Activated CD8-positive, alpha-beta memory T cell treated with anti-CD3 and anti-CD28 coated beads, Interleukin-2, amount 10 ng/mL, durations not matched to agents 7 days and 5 days (primary cell): ENCODE results near the gene PTPN12. TPM values are rescaled to one million over a fixed set of nuclear protein-coding genes. Genes with fewer than 3 reads are reported as not detected.
"Not testable (repeated sequence)": the region's sequence is repeated elsewhere in the genome, so short reads cannot be mapped to it uniquely, and the experiment has no call there.

Source experiments
- ATAC-seq: fragments of 150-1000 bp; cut with Tn5 transposase; one replicate; pipeline ENCODE4 v1.10.0; 2021; ENCODE audit warnings: moderate library complexity
- CTCF ChIA-PET: fragments of 350-600 bp; sonication (Branson Sonifier 250); formaldehyde crosslinking; loops from one replicate; lab custom pipeline; 2021; ENCODE audit warnings: antibody characterized with exemption; lab: Charles Lee
- DNase-seq: peaks from one replicate; pipeline ENCODE4 v3.0.0-alpha.2; 2020
- H3K27ac Mint-ChIP-seq: one replicate; pipeline ENCODE4 v1.8.0; 2021; ENCODE audit warnings: mild to moderate bottlenecking, mixed read lengths
- H3K27me3 Mint-ChIP-seq: one replicate; pipeline ENCODE4 v1.8.0; 2021; ENCODE audit warnings: mixed read lengths
- H3K36me3 Mint-ChIP-seq: one replicate; pipeline ENCODE4 v1.8.0; 2021; ENCODE audit warnings: mild to moderate bottlenecking, mixed read lengths
- H3K4me1 Mint-ChIP-seq: one replicate; pipeline ENCODE4 v1.8.0; 2021; ENCODE audit warnings: mixed read lengths
- H3K4me3 Mint-ChIP-seq: one replicate; pipeline ENCODE4 v1.8.0; 2021; ENCODE audit warnings: mild to moderate bottlenecking, moderate library complexity, mixed read lengths
- H3K9me3 Mint-ChIP-seq: one replicate; pipeline ENCODE4 v1.8.0; 2022; ENCODE audit warnings: low read depth, mixed read lengths
- total RNA-seq, 2 experiments: library from RNA; stranded (reverse); gene quantifications; one replicate each; pipeline ENCODE4 v1.2.3, GENCODE V29; 2021

Gene PTPN12
- total RNA-seq, result 10 to 100 TPM; 20.6 to 20.8 TPM

DNA sequence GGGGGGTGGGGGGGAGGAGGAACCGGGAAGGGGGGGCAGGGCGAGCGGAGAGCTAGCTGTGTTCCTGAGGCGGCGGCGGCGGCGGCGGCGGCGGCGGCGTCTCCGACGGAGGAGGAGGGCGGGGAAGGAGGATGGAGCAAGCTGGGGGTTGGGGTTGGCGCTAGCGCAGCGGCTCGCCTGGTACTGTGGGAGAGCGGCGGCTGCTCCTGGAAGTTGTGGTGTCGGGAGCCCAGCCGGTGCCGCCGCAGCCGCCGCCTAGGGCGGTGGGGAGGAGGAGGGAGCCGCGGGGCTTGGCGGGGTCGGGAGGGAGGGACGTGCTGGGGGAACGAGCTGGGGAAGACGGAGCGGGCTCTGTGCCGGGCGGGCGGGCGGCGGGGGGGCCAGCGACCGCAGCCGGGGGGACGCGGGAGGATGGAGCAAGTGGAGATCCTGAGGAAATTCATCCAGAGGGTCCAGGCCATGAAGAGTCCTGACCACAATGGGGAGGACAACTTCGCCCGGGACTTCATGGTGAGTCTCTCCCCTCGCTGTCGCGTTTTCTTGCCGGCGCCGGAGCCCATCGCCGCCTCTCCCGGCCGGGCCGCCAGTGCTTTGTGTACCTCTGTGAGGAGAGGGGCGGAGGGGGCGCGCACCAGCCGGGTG is at the start of gene PTPN12:
Gene PTPN12 (plus strand): TSS at position 160 of the 642 bp plus-strand sequence. CDS start 252 bp downstream, at position 412.
- no peaks in the 10 kb centered on the region for H3K36me3 Mint-ChIP-seq
- CTCF ChIA-PET, result no interaction called here
- H3K9me3 Mint-ChIP-seq, result no peaks in the 10 kb centered on the region
- H3K27ac Mint-ChIP-seq, result peak within 1 kb of the TSS; percentile 84
- peaks cover 4% of the 10 kb centered on the region for H3K27me3 Mint-ChIP-seq
- DNase-seq, result peak; percentile 77
- H3K4me3 Mint-ChIP-seq, result peak within 1 kb of the TSS; percentile 97
- peaks cover 11% of the 10 kb centered on the region for H3K4me1 Mint-ChIP-seq
- ATAC-seq, result peak; percentile 51

DNA sequence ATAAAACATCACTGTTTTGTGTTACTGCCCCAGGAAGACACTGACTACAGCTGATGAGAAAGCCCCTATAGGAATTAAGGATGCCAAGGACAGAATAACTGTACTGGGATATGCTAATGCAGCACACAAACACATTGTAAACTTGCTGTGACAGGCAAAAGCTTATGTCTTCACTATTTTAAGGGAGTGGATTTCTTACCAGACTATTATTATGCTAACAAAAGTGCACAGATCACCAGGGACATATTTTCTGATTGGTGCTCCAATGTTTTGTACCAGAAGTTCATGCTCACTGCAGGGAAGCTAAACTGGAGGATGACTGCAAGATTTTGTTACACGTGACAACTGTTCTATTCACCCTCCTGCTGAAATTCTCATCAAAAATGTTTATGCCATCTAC is 48.1 kb upstream of the PTPN12 start:
- CTCF ChIA-PET, result no interaction called here
- ATAC-seq (no peak), DNase-seq (no peak)
- no peak overlapping the region for H3K27ac Mint-ChIP-seq
- H3K36me3 Mint-ChIP-seq, result no peaks in the 10 kb centered on the region
- H3K4me3 Mint-ChIP-seq, result no peak overlapping the region
- H3K4me1 Mint-ChIP-seq, result no peaks in the 10 kb centered on the region
- H3K27me3 Mint-ChIP-seq, result peaks cover 14% of the 10 kb centered on the region
- peaks cover 2% of the 10 kb centered on the region for H3K9me3 Mint-ChIP-seq

DNA sequence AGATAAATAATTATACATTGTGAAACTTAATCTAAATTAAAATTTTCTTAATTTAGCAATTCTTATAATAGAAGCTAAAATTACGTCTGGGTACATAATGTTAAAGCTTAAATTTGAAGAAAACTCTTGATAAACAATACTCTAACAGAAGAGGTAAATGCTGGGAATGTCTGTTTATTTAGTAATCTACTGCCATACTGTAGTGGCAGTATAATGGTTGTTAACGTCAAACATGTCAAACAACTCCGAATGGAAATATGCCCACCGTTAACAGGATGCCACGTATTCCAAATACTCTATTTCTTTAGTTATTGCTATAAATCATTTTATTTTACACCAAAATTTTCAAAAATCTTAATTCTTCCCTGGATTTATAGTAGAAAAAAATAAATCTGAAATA is 40.0 kb upstream of the PTPN12 start:
- CTCF ChIA-PET, result no interaction called here
- H3K4me1 Mint-ChIP-seq, result no peaks in the 10 kb centered on the region
- H3K36me3 Mint-ChIP-seq, result peaks cover 2% of the 10 kb centered on the region
- no peak overlapping the region for H3K27ac Mint-ChIP-seq
- H3K4me3 Mint-ChIP-seq, result no peak overlapping the region
- DNase-seq (no peak), ATAC-seq (no peak)
- peaks cover 7% of the 10 kb centered on the region for H3K9me3 Mint-ChIP-seq
- H3K27me3 Mint-ChIP-seq, result peaks cover 5% of the 10 kb centered on the region

DNA sequence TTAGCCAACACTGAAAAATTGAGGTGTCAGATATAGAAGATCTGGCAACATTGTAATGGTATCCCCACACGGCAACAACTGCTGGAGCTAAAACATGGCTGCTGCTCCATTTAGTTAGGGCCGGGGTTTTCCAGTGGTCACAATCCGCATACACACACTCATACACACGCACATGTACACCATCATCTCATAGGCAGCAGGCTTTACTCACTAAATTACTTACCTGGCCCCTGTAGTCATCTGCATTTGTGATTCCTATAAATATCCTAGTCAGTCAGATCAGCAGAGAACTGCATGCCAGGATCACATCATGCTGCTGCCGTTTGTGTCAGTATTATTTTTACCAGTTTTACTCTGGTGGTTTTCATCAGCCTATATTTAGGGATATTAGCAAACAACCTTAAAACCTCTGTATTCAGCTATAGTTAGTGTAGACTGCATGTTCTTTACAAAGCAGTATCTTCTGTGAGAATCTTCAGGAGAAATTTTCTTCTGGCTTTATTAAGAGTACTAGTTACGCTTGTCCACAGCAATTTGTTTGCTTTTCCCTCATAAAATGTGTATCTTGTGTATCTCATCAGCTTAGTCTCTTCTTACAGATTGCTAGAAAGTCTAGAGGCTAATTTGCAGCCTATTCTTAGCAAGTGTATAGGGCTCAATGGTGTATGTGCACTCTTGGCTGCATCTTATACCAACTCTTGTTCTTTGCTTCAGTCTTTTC is 38.3 kb upstream of the PTPN12 start:
- Mint-ChIP-seq H3K36me3 (peaks cover 2% of the 10 kb centered on the region), H3K4me3 (no peak overlapping the region), H3K9me3 (peaks cover 4% of the 10 kb centered on the region), H3K27me3 (peaks cover 5% of the 10 kb centered on the region), H3K4me1 (no peaks in the 10 kb centered on the region), H3K27ac (no peak overlapping the region)
- no peak for ATAC-seq
- DNase-seq, result no peak
- CTCF ChIA-PET, result interaction anchor here (0.5 kb wide), 1 partner anchor 13 kb away, joined by 3 read pairs; no protein-coding TSS in a partner anchor

DNA sequence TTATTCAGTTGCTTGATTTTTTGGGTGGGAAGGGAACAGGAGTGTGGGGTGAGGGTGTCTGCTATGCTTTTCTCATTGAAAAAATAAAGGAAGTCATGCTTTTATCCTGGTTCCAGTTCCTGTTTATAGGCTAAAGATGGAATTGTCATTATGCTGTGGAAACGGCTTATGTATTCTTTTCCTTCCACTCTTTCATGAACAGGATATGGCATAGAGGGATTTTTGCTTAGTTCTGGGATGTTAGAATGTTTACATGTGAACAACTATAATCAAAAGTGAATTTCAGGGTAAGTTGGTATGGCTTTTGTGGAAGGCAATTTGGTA is 35.9 kb upstream of the PTPN12 start:
- no peak for ATAC-seq
- H3K9me3 Mint-ChIP-seq, result no peaks in the 10 kb centered on the region
- H3K27me3 Mint-ChIP-seq, result peaks cover 7% of the 10 kb centered on the region
- CTCF ChIA-PET, result no interaction called here
- H3K27ac Mint-ChIP-seq, result no peak overlapping the region
- no peaks in the 10 kb centered on the region for H3K4me1 Mint-ChIP-seq
- no peak for DNase-seq
- no peaks in the 10 kb centered on the region for H3K36me3 Mint-ChIP-seq
- H3K4me3 Mint-ChIP-seq, result no peak overlapping the region

DNA sequence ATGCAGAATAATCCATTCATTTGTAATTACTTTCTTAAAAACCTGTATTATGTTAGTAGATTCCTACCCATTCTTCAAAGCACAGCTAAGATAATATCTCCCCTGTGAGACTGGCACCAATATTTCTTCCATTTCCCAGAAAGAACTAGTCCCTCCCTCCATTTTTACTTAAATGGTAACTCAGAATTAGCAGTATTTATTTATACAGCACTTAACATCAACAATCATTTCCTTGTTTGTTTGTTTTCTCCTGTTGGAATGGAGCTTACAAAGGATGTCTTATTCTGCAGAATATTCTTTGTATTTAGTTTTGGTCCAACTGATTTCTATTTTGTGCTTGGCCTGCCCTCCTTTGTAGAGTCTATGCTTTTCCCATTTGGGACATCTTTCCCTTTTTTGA is 32.1 kb upstream of the PTPN12 start:
- no peak overlapping the region for H3K27ac Mint-ChIP-seq
- CTCF ChIA-PET, result no interaction called here
- H3K36me3 Mint-ChIP-seq, result no peaks in the 10 kb centered on the region
- DNase-seq, result no peak
- peaks cover 10% of the 10 kb centered on the region for H3K27me3 Mint-ChIP-seq
- ATAC-seq, result no peak
- H3K4me3 Mint-ChIP-seq, result no peak overlapping the region
- H3K4me1 Mint-ChIP-seq, result no peaks in the 10 kb centered on the region
- no peaks in the 10 kb centered on the region for H3K9me3 Mint-ChIP-seq

DNA sequence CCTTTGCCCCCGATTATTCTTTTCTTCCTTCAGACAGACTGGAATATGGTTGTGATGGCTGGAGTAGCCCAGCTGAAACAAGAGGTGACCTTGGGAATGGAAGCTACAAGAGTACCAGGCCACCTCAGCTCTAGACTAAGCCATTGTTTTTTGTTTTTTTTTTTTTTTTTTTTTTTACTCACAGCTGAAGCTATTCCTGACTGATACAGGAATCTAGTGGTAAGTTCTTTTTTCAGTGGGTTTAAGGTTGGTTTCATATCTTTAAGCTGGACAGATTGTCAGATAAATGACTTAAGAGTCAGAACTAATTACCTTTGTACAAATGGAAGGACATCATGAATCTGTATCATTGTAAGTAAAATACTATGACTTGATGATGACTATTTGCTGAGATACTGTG is 30.2 kb upstream of the PTPN12 start:
- Mint-ChIP-seq H3K27me3 (peaks cover 10% of the 10 kb centered on the region), H3K36me3 (no peaks in the 10 kb centered on the region), H3K4me1 (no peaks in the 10 kb centered on the region), H3K4me3 (no peak overlapping the region), H3K9me3 (no peaks in the 10 kb centered on the region), H3K27ac (no peak overlapping the region)
- CTCF ChIA-PET, result no interaction called here
- DNase-seq (no peak), ATAC-seq (no peak)

DNA sequence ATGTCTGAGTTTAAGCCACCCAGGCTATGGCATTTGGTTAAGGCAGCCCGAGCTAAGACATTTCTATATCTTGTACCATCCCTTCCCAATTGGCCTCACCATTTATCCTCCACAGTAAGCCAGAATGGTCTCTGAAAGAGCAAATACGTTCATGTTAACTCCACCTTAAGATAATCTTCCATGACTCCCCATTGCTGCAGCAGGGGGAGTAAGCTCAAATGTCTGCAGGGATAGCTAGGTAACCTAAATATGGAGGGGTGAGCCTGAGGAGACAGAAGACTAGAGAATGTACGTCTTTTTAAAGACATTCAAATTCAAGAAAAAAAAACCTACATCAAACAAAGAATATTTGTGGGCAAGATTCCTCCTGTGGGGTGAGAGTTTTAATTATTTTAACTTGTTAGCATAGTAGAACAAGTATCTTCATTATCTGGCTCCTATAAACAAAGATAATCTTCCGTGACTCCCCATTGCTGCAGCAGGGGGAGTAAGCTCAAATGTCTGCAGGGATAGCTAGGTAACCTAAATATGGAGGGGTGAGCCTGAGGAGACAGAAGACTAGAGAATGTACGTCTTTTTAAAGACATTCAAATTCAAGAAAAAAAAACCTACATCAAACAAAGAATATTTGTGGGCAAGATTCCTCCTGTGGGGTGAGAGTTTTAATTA is 24.0 kb upstream of the PTPN12 start:
- H3K36me3 Mint-ChIP-seq, H3K4me1 Mint-ChIP-seq, H3K27ac Mint-ChIP-seq, H3K9me3 Mint-ChIP-seq, CTCF ChIA-PET, DNase-seq, H3K4me3 Mint-ChIP-seq, ATAC-seq, H3K27me3 Mint-ChIP-seq: not testable (repeated sequence)

DNA sequence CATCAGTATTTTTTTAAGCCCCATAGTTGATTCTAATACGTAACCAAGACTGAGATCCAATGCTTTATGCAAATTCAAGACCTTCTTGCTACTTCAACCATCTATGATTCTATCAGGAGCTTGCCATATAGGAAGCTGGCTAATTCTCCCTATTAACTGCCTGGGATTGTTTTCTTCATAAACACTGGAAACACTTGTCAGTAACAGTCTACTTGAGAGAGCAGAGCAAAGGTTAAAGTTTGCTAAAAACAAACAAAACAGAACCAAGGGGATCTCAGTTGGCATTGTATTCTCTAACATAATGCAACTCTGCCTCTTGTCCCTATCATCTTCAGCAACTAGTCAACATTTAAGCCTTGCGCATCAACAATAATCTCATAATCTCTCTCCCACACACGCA is 21.0 kb upstream of the PTPN12 start:
- Mint-ChIP-seq H3K4me1 (no peaks in the 10 kb centered on the region), H3K4me3 (no peak overlapping the region), H3K9me3 (no peaks in the 10 kb centered on the region), H3K27ac (no peak overlapping the region), H3K36me3 (no peaks in the 10 kb centered on the region), H3K27me3 (peaks cover 8% of the 10 kb centered on the region)
- no peak for DNase-seq
- CTCF ChIA-PET, result interaction anchor here (1.1 kb wide), 1 partner anchor 10 kb away, joined by 3 read pairs; no protein-coding TSS in a partner anchor
- ATAC-seq, result no peak

DNA sequence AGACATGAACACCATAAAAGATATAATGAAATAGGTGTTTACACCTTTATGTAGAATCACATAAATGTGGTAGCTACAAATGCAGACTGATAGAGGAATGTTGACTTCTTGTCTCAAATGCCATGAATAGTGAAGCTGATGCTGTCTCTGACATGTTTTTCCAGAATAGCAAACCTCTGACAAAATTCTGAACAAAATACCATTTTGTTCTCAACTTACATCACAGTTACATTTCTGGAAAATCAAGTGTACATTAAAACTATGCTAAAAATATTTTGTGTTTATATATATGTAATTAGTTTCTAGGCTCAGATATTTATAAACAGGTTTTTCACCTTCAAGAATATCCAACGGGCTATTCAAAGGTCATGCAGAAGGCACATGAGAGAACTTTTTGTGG is 16.8 kb upstream of the PTPN12 start:
- CTCF ChIA-PET, result no interaction called here
- no peak for DNase-seq
- Mint-ChIP-seq H3K36me3 (no peaks in the 10 kb centered on the region), H3K4me3 (no peak overlapping the region), H3K27ac (no peak overlapping the region), H3K9me3 (no peaks in the 10 kb centered on the region), H3K4me1 (no peaks in the 10 kb centered on the region), H3K27me3 (peaks cover 12% of the 10 kb centered on the region)
- no peak for ATAC-seq

DNA sequence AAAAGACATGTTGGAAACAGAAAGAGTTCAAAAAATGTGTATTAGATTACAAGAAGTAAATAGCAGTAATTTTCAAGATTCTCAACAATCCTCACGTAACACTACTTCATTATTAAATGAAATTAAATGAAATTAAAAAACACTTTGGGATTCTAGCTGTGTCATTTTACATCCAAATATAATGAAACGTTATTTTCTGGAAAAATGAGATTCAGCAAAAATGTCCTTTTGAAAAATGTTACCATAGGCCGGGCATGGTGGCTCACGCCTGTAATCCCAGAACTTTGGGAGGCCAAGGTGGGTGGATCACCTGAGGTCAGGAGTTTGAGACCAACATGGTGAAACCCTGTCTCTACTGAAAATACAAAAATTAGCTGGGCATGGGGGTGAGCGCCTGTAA is 15.6 kb upstream of the PTPN12 start:
- H3K4me1 Mint-ChIP-seq, H3K27me3 Mint-ChIP-seq, H3K4me3 Mint-ChIP-seq, H3K9me3 Mint-ChIP-seq, H3K36me3 Mint-ChIP-seq, DNase-seq, H3K27ac Mint-ChIP-seq, ATAC-seq, CTCF ChIA-PET: not testable (repeated sequence)

DNA sequence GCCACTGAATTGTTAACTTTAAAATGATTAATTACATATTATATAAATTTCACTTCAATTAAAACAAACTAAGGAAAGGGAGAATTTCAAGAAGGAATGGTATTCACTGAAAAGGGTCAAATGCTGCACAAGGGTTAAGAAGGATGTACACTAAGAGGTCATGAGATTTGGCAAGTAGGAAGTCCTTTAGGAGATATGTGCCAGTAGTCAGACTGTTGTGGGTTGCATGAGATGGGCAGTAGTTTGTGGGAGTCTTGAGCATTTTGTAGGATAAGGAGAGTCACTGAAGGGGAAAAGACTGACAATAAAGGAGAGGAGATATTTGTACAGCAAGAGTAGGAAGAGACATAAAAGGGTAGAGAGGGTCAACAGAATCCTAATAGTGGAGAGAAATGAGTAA is 12.4 kb upstream of the PTPN12 start:
- no peak overlapping the region for H3K27ac Mint-ChIP-seq
- no peaks in the 10 kb centered on the region for H3K9me3 Mint-ChIP-seq
- H3K4me1 Mint-ChIP-seq, result no peaks in the 10 kb centered on the region
- CTCF ChIA-PET, result no interaction called here
- no peak overlapping the region for H3K4me3 Mint-ChIP-seq
- peaks cover 7% of the 10 kb centered on the region for H3K27me3 Mint-ChIP-seq
- no peak for DNase-seq
- H3K36me3 Mint-ChIP-seq, result no peaks in the 10 kb centered on the region
- no peak for ATAC-seq

DNA sequence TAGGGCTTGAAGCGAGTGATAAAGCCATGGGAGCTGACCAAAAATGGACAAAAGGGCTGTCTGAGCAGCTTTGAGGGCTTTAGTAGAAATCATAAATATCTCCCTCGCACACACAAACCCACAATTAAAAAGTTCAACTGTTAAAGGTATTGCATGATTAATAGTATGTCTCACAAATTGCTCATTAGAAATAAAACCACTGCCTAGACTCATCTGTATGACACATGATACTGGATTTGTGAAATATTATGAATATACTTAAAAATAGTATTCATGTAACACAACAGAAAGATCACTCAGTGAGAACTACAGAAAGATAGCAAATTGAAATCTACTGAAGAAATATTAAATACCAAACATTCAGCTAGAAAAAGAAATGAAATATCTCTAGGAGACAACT is 11.9 kb upstream of the PTPN12 start:
- DNase-seq (no peak), ATAC-seq (no peak)
- Mint-ChIP-seq H3K4me3 (no peak overlapping the region), H3K4me1 (no peaks in the 10 kb centered on the region), H3K9me3 (no peaks in the 10 kb centered on the region), H3K27me3 (peaks cover 7% of the 10 kb centered on the region), H3K27ac (no peak overlapping the region), H3K36me3 (no peaks in the 10 kb centered on the region)
- CTCF ChIA-PET, result no interaction called here

DNA sequence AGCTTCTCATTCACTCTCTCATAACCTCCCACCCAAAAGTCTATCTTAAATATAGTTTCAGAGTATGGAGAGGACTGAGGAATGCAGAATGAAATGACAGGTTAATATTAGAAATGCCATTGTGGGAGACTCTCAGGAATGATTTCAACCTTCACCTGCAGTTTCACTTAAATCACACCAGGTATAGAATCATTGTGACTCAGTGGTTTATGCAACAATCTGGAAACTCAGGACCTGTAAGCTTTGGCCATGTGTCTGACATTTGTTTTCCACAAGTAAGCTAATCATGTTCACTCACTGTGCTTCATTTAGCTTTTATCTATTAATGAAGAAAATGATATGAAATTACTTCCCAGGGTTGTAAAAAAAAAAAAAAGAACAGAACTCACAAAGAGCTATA is 8.7 kb upstream of the PTPN12 start:
- H3K4me3 Mint-ChIP-seq, result no peak overlapping the region
- no peaks in the 10 kb centered on the region for H3K36me3 Mint-ChIP-seq
- H3K27me3 Mint-ChIP-seq, result peaks cover 7% of the 10 kb centered on the region
- CTCF ChIA-PET, result no interaction called here
- H3K9me3 Mint-ChIP-seq, result no peaks in the 10 kb centered on the region
- ATAC-seq, result no peak
- no peak overlapping the region for H3K27ac Mint-ChIP-seq
- H3K4me1 Mint-ChIP-seq, result peaks cover 3% of the 10 kb centered on the region
- no peak for DNase-seq
